GM19397 (cell line): ENCODE results near the gene TMEM117.
"Not testable (repeated sequence)": the region's sequence is repeated elsewhere in the genome, so short reads cannot be mapped to it uniquely, and the experiment has no call there.

Experiments used
- ATAC-seq: cut with Tn5 transposase; IDR thresholded peaks from one replicate; pipeline ENCODE4 v1.9.1; 2021; ENCODE audit warnings: mild to moderate bottlenecking, moderate library complexity; ENCODE audit not compliant: unreplicated experiment

TMEM117 gene

DNA sequence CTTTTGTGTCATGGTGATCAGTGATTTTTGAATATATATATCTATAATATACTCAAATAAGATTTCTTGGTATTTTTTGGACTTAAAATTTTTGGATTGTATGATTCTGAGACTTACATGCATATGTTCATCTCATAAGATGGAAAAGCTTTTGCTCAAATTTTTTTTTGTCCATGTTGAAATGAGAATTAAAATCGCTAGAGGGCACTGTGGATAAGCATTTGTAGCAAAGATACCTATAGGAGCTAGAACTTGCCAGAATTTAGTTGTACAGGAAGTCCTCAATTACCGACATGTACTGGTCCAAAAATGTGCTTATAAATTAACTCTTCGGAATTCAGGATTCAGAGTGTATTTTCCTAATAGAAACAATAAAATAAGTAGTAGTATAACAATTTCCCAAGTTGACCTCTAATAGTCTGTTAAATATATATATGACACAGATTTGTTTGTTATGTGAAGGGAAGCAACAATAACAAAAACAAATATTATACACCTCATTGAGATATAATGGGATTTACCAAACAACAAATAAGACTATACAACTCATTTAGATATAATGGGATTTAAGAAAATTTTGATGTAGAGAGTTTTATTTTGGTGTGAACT, 179.6 kb downstream of the TMEM117 start:
- no peak for ATAC-seq

DNA sequence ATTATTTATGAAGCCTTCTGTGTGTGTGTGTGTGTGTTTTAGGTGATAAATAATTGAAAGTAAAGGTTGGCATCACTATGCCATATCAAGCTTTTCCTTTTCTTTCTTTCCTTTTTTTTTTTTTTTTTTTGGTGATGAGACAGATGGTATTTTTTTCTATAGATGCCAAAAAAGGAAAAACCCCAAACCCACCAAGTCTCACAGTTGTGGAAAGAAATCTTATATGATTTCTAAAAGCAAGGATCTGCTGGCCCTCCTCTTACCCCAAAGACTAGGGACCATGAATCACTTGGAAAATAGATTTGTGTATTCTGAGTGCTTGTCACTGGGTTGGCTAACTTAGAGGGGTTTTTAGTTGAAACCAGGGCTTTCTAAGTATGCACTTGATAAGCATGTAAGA, 181.3 kb downstream of the TMEM117 start:
- no peak for ATAC-seq

DNA sequence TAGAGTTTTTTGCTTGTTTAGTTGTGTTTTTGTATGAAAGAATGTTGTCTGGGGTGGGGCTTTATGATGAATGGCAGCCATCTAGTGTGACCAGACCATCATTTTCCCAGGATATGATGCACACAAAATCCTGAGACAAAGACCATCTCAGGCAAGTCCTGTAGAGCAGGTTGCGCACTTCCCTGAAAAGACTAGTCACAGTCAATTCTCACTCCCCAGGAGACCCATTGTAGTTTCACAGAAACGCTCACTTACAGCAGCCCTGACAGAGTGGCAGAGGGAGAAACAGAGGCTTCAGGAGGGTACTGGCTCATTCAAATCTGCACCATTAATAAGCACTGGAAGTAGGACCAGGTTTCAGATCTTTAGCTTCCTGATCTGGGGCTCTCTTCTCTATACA, 183.2 kb downstream of the TMEM117 start:
- no peak for ATAC-seq

DNA sequence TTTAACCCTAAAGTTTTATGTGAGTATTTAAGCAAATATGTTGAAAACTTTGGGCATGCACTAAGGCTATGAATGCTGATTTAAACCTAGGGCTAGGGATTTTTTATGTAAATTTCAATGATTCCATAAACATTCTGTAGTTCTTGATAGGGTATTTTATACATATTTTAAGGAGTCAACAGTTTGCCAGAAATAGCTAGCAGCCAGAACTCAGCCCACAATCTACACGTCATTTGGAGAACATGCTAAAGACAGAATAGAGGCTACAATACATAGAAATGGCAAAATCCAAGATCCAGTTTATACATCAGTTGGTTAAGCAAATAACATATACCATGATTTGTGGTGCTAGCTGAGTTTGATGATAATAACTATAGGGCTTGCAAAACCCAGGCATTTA, 184.7 kb downstream of the TMEM117 start:
- ATAC-seq, result no peak

DNA sequence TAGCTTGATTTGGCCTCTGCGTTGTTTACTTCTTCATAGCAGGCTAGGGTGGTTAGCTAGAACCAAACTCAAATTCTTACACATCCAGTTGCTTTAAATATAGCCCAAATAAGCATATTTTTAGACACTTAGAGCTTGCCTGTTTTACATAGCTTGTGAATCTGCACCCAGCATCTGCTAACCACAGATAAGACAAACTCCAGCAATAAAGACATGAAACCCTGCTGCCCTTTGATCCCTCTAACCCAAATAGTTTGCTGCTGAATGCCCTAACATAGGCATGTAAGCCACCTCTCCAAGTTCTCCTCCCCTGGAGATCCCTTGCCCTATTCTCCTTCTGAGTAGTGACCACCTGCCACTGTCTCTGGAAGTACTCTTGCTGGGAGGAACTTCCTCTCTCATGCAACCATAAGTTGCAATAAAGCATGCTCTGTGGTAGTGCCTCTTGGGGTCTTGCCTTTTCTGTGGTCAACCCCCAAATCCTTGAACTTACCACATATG, 185.6 kb downstream of the TMEM117 start:
- peak; percentile 86 for ATAC-seq

DNA sequence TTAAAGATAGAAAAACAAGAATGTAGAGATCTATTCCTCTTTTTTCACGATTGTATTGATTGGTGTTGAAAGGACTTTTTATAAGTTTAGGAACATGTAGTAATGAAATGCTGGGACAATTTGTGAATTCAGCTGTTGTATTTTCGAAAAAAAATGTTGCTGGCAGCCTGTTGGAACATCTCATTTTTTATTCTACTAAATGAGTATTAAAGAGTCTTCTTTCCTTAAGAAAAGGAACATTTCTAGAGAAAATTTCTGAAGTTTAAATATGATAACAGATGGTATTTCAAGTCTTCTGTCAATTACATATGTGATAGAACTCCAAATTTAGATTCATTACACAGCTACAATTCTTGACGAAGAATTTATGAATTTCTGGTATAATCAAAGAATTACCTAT, 189.6 kb downstream of the TMEM117 start:
- no peak for ATAC-seq

DNA sequence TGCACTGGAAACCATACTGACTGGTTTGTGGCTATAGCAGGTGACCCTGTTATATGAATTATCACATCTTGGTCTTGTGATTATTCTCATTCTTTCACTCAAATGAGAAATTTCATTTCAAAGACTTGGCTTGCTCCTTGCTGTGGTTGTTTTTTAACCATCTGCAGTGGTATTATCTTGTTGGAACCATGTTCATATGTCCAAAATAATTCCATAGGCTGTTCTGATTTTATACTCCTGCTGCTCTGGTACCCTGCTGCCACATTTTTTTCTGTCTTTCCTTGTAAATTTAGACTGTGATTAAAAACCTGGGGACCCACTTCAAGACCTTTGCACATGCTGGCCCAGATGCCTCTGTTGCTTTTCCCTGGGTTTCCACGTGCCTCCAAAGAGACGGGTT, 190.2 kb downstream of the TMEM117 start:
- no peak for ATAC-seq

DNA sequence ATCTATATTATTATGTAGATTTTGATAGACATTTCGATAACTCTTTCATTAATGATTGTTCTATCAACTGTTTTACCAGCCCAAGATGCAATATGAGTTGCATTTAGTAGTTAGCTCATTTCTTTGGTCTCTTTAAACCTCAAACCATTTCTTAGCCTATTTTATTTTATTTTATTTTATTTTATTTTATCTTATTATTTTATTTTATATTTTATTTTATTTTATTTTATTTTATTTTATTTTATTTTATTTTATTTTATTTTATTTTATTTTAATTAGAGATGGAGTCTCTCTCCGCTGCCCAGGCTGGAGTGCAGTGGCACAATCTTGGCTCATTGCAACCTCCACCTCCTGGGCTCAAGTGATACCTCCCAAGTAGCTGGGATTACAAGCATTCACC, 191.0 kb downstream of the TMEM117 start:
- ATAC-seq, result not testable (repeated sequence)

DNA sequence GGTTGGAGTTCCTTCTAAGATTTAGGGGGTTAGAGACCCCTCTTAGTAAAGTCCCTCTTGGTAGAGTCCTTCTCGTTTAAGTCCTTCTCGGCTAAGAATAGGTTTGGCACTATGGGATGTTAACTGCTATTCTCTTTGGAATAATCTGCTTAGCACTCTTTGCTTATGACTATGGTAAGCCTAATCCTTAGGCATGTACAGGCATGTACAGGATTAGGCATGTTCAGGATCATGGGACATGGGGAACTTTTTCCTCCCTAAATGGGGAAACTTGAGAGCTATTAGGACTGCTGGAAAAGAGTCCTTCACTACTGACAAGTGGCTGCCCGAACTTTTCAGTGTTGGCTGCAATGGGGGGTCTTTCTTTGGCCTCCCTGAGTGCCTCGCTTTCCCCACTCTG, 193.3 kb downstream of the TMEM117 start:
- ATAC-seq, result no peak

DNA sequence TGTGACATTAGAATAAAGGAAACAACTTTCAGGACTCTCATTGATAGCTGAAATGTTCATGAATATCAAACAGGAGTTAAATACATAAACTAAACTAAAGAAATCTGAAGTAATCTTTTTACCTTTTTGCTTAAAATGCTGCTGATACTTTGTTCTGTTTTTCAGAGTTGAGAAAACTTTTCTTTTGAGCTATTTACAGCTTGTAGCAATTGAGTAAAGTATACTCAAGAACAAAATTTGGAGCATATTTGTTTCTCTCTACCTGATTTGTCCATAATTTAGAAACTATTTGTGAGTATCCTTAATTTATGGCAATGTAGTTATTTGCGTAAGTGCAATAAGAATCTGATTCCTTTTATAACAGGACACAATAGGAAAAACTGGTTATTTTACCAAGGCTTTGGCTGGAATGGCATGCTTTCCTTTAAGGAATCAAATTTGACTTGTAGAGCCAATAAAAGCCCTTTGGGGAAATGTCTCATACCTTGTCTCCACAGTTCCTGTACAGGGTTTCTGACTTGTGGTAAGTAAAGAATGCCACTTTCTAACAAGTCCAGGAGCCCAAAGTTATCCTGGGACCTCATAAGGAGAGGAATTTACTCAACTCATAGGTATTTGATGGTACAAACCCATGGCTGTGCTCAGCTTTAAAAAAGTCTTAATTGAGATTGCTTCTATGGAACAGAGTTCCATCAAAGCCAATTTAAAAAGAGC, 195.7 kb downstream of the TMEM117 start:
- ATAC-seq, result no peak

DNA sequence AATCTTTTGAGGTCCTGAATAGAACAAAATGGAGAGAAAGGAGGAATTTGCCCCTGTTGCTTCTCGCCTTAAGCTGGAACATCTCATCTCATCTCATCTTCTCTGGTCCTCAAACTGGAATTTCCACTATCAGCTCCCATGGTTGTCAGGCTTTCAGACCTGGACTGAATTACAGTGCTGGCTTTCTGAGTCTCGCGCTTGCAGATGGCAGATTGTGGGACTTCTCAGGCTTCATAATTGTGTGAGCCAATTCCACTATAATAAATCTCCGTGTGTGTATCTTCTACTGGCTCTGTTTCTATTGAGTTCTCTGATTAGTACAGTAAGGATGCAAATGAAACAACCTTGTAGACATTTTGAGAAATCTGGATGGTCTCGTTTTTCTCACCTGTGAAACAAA, 199.0 kb downstream of the TMEM117 start:
- no peak for ATAC-seq

DNA sequence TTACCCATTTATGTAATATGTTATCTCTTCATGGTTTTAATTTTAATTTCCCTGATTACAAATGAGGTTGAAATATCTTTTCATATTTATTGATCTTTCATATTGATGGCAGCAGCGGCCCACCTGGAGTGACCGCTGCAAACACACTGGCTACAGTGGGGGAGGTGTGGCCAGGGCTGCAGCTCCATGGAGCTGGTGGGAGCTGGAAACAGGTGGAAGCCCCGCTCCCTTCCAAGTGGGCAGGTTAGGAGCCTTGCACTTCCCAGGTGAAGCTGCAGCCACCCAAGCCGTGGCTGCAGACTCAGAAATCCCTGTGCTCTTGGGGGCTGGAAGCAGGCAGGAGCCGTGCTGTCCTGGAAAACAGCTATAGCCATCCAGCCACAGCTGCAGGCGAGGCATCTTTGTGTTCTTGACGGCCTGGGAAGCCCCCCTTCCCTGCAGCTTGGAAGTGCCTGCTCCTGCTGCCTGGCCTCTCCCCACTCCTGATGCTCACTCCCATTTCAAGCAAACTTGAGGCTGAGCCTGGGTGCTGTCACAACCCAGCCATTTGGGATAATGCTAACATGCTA, 201.1 kb downstream of the TMEM117 start:
- no peak for ATAC-seq

DNA sequence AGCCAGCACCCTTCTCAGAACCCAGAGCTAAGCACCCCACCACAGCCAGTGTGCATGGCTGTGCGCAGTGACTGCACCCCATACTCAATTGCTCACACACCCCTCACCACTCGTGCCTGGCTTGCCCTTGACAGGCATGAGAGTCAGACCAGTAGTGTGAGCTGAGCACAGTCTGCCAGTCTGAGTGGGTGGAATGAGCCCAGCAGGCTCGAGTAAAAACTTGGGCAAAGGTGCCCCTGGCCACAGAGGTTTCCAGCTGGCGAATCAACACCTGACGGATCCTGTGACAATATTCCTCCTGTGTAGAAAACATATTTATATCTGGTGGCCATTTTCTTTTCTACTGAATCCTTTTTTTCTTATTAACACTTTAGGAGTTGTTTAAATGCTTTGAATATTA, 202.5 kb downstream of the TMEM117 start:
- ATAC-seq, result no peak

DNA sequence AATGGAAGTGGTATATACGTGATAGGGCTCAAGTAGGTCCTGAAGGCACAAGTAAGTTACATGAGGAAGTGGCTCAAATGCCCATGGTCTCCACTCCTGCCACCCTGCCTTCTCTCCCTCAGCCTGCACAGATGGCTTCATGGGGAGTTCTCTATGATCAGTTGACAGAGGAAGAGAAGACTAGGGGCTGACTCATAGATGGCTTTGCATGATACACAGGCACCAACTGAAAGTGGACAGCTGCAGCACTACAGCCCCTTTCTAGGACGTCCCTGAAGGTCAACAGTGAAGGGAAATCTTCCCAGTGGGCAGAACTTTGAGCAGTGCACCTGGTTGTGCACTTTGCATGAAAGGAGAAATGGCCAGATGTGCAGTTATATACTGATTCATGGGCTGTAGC, 208.6 kb downstream of the TMEM117 start:
- ATAC-seq, result not testable (repeated sequence)

DNA sequence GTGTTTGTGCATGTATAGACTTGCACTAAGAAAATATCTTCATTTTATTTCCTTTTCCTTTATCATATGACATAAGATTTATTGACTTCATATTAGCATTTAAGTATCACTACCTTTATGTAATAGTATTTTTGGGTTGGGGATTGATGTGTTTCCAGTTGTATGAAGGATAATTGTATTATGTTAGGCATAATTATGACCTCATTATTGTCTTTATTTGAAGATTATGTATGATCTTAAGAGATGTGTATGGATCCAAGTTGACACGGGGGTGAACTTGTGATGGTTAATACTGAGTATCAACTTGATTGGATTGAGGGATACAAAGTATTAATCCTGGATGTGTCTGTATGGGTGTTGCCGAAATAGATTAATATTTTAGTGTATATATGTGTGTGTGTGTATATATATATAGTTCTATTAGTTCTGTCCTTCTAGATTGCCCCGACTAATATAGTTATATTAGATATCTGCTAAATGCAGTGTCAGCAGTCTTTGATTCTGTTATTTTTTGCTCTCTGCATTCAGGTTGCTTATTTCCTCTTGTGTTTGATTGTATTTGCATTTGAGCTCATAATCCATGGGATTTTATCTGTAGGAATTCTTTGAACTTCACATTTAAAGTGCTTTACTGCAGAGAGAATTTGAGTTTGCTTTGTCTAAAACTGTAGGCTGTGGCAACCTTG, 211.0 kb downstream of the TMEM117 start:
- no peak for ATAC-seq

DNA sequence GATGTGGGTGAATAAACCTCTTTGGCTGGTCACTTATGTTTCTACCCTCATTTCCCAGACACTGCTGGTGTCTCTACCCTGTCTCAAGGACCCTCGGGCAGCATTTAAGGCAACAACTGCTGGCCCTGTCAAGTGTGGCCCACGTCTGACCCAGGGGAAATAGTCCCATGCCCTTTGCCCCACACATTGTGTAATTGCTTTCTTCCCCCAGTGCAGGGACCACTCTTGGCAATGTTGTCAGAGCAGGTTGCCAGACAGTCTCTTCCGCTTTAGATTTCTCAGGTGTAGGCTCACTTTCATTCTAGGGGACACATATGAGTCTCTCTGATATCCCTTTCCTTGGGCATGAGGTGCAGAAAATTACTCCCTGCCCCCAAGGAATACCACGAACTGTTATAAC, 216.7 kb downstream of the TMEM117 start:
- ATAC-seq, result no peak

DNA sequence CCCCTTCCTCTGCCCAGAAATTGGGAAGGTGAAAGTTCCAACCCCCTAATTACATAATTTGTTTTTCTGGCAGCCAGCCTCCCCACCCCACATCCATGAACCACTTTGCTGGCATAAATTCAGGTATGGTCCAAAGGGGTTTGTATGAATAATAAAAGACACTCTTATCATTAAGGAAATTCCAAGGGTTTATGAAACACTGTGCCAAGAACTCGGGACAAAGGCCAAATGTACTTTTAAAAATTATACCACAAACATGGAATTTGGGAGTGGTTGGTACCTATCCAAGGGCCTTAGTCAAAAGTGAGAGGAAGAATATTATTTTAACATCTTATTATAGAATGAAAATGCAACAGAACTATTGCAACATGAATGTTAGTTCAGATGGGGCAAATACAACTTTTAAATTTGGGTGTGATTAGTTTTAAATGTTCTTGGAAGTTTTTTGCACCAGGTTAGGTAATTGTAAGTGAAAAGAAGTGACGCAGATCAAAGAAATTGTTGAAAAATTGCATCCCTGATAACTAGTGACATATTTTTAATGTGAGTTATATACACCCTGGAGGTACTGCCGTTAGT, 217.8 kb downstream of the TMEM117 start:
- no peak for ATAC-seq

DNA sequence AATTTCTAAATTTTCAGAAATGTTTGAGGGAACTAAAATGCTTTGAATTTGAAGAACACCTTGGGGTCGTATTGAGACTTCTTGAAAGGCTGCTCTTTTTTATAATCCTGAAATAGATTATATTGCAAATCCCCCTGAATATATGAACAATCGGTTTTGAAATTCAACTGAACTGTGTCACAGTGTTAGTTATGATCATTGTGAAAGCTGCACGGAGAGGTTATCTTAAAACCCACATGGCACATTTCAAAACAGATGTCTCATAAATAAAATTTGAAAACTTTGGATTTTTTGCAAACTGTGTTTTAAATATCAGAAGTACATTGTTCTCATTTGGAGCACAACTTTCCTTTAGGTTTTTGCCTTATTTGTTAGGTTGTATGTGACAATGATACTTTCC, 218.4 kb downstream of the TMEM117 start:
- no peak for ATAC-seq

DNA sequence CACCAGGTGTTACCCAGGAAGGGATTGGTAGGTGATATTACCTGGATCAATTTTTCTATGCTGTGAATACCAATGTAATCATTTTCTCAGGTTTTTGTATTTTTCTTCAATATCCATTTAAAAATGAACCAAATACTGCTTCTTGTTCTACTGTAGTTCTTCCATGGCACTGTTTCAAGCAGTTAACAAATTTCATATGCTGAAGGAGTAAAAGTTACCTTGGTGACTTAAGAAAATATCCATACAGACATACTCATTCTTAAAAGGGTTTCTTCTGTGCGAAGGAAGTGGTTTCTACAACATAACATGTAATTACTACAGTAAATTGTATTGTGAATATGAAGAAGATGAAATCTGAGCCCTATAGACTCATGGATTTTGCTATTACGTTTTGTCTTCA, 222.5 kb downstream of the TMEM117 start:
- ATAC-seq, result no peak

DNA sequence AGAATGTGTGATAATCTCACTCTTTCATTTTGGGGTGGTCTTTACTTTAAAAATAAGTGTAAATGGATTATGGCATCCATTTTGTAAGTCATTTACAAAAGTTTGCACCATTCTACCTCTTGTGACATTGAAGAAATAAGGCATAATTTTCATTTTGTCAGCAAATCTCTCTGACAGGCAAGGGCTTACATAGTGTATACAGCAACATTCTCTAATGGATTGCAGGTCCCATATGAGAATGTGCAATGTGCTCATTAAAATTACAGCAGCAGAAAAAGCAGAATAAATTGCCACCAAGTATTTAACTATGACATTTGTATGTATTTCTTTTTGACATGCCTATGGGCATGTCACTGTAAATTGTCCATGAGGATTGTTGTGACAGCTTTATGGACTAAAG, 223.6 kb downstream of the TMEM117 start:
- ATAC-seq, result no peak

DNA sequence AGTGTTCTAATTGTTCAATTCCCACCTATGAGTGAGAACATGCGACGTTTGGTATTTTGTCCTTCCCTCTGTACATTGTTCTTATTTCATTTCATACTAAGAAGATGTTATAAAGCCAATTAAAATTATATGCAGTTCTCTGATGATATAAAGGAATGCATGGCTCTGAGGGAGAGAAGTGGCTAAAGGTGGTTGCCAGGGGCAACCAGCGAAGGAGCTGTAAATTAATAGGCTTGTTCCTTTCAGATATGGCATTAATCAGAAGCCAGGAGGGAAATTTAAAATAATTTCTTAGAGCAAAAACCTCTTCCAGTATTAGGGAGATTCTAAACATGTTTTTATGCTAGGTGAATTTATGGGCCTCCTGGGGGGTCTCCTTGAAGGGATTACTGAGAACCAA, 227.8 kb downstream of the TMEM117 start:
- no peak for ATAC-seq
